Measurements from ENCODE around the gene MRPL10.

DNA sequence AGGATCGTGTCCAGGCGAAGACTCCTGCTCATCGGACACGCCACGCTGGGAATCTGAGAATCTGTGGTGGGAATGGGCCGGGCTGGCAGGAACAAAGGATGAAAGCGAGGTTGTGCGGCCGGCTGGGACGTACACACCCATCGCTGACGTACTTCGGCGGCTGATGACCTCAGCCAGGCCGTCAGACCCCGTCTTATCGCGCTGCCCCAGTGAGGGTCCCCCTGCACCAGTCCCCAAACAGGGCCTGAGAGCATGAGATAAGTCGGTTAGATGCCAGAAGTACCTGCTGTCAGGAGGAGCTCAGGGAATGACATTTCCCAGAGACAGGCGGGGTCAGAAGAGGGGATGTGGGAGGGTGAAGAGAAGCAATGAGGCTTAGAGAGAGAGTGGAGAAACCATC is 35.6 kb upstream of the MRPL10 start:
- no peak for TF ChIP-seq POLR2A (IDR thresholded peaks at IDR 0.05)
- TF ChIP-seq, protein P1, sequence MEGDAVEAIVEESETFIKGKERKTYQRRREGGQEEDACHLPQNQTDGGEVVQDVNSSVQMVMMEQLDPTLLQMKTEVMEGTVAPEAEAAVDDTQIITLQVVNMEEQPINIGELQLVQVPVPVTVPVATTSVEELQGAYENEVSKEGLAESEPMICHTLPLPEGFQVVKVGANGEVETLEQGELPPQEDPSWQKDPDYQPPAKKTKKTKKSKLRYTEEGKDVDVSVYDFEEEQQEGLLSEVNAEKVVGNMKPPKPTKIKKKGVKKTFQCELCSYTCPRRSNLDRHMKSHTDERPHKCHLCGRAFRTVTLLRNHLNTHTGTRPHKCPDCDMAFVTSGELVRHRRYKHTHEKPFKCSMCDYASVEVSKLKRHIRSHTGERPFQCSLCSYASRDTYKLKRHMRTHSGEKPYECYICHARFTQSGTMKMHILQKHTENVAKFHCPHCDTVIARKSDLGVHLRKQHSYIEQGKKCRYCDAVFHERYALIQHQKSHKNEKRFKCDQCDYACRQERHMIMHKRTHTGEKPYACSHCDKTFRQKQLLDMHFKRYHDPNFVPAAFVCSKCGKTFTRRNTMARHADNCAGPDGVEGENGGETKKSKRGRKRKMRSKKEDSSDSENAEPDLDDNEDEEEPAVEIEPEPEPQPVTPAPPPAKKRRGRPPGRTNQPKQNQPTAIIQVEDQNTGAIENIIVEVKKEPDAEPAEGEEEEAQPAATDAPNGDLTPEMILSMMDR (IDR thresholded peaks at IDR 0.05) = no peak

Measured in right lobe of liver (tissue), 4 donors.